Adipocyte (in vitro differentiated cells): ENCODE results near the gene BMS1.
"Not testable (repeated sequence)": the region's sequence is repeated elsewhere in the genome, so short reads cannot be mapped to it uniquely, and the experiment has no call there.

ENCODE experiments used
- DNase-seq: peaks from one replicate; pipeline ENCODE4 v3.0.0-alpha.2; 2015; ENCODE audit warnings: low read depth
- H3K27me3 ChIP-seq: replicated peaks from 2 replicates; pipeline ENCODE4 v1.7.0; 2013; ENCODE audit warnings: mild to moderate bottlenecking, low read length, moderate library complexity; ENCODE audit not compliant: control insufficient read depth, insufficient read depth
- H3K36me3 ChIP-seq: 2 replicates; pipeline ENCODE4 v1.7.0; 2013; ENCODE audit warnings: low read length, mild to moderate bottlenecking, moderate library complexity; ENCODE audit not compliant: control insufficient read depth, insufficient read depth, severe bottlenecking
- H3K4me1 ChIP-seq: 2 replicates; pipeline ENCODE4 v1.7.0; 2013; ENCODE audit warnings: mild to moderate bottlenecking, low read length, moderate library complexity; ENCODE audit not compliant: control insufficient read depth, insufficient read depth
- H3K4me3 ChIP-seq: 2 replicates; pipeline ENCODE4 v1.7.0; 2013; ENCODE audit warnings: mild to moderate bottlenecking, low read length, moderate library complexity
- H3K9ac ChIP-seq: 2 replicates; pipeline ENCODE4 v1.7.0; 2013; ENCODE audit warnings: mild to moderate bottlenecking, low read length, moderate library complexity
- H3K9me3 ChIP-seq: 2 replicates; pipeline ENCODE4 v1.7.0; 2013; ENCODE audit warnings: mild to moderate bottlenecking, low read length, moderate library complexity; ENCODE audit not compliant: control insufficient read depth

The BMS1 gene

GRCh38 chr10:42867571-42867970, 85.0 kb downstream of the BMS1 start:
- DNase-seq: no peak
- H3K4me1 ChIP-seq: peaks cover 17% of the 10 kb centered on the region
- H3K36me3 ChIP-seq: no peaks in the 10 kb centered on the region
- H3K9ac ChIP-seq: no peak overlapping the region
- H3K4me3 ChIP-seq: no peak overlapping the region
- H3K27me3 ChIP-seq: peaks cover 11% of the 10 kb centered on the region
- no peaks in the 10 kb centered on the region for H3K9me3 ChIP-seq

GRCh38 chr10:42868530-42868929, 85.9 kb downstream of the BMS1 start:
- H3K4me1 ChIP-seq: peaks cover 17% of the 10 kb centered on the region
- H3K9ac ChIP-seq: no peak overlapping the region
- no peaks in the 10 kb centered on the region for H3K36me3 ChIP-seq
- H3K4me3 ChIP-seq: no peak overlapping the region
- DNase-seq: no peak
- H3K27me3 ChIP-seq: peaks cover 11% of the 10 kb centered on the region
- H3K9me3 ChIP-seq: no peaks in the 10 kb centered on the region

GRCh38 chr10:42869977-42870350, 87.4 kb downstream of the BMS1 start:
- no peaks in the 10 kb centered on the region for H3K9me3 ChIP-seq
- no peak overlapping the region for H3K4me3 ChIP-seq
- no peaks in the 10 kb centered on the region for H3K36me3 ChIP-seq
- no peak overlapping the region for H3K9ac ChIP-seq
- DNase-seq: no peak
- H3K4me1 ChIP-seq: peaks cover 19% of the 10 kb centered on the region
- peaks cover 8% of the 10 kb centered on the region for H3K27me3 ChIP-seq

GRCh38 chr10:42871138-42871641, 88.6 kb downstream of the BMS1 start:
- not testable (repeated sequence) for H3K27me3 ChIP-seq, H3K9me3 ChIP-seq, H3K36me3 ChIP-seq, DNase-seq, H3K4me3 ChIP-seq, H3K9ac ChIP-seq
- peaks cover 30% of the 10 kb centered on the region for H3K4me1 ChIP-seq

GRCh38 chr10:42871823-42872222, 89.2 kb downstream of the BMS1 start:
- H3K9ac ChIP-seq: peak overlapping the region; percentile 62
- peaks cover 6% of the 10 kb centered on the region for H3K27me3 ChIP-seq
- H3K9me3 ChIP-seq: no peaks in the 10 kb centered on the region
- no peaks in the 10 kb centered on the region for H3K36me3 ChIP-seq
- DNase-seq: no peak
- peaks cover 29% of the 10 kb centered on the region for H3K4me1 ChIP-seq
- no peak overlapping the region for H3K4me3 ChIP-seq

- peaks cover 10% of the 10 kb centered on the region for H3K27me3 ChIP-seq
- no peak for DNase-seq
- peaks cover 29% of the 10 kb centered on the region for H3K4me1 ChIP-seq
- no peak overlapping the region for H3K4me3 ChIP-seq
- no peaks in the 10 kb centered on the region for H3K9me3 ChIP-seq
- no peaks in the 10 kb centered on the region for H3K36me3 ChIP-seq
- no peak overlapping the region for H3K9ac ChIP-seq
These were observed 90.4 kb downstream of the BMS1 start for GRCh38 chr10:42872865-42873435.

- no peaks in the 10 kb centered on the region for H3K36me3 ChIP-seq
- H3K4me1 ChIP-seq: peaks cover 29% of the 10 kb centered on the region
- H3K9ac ChIP-seq: peak overlapping the region; percentile 47
- peaks cover 10% of the 10 kb centered on the region for H3K27me3 ChIP-seq
- H3K4me3 ChIP-seq: peak overlapping the region; percentile 51
- H3K9me3 ChIP-seq: no peaks in the 10 kb centered on the region
- no peak for DNase-seq
These were observed 92.3 kb downstream of the BMS1 start for GRCh38 chr10:42874713-42875387.

GRCh38 chr10:42875388-42875755, 92.8 kb downstream of the BMS1 start:
- H3K27me3 ChIP-seq: peaks cover 10% of the 10 kb centered on the region
- H3K36me3 ChIP-seq: no peaks in the 10 kb centered on the region
- no peaks in the 10 kb centered on the region for H3K9me3 ChIP-seq
- H3K4me1 ChIP-seq: peaks cover 29% of the 10 kb centered on the region
- peak overlapping the region; percentile 51 for H3K4me3 ChIP-seq
- peak overlapping the region; percentile 47 for H3K9ac ChIP-seq
- DNase-seq: no peak

GRCh38 chr10:42875798-42876341, 93.3 kb downstream of the BMS1 start:
- Histone ChIP-seq H3K9me3 (no peaks in the 10 kb centered on the region), H3K27me3 (peaks cover 10% of the 10 kb centered on the region), H3K9ac (peak overlapping the region; percentile 49), H3K4me3 (peak overlapping the region; percentile 51), H3K4me1 (peaks cover 27% of the 10 kb centered on the region), H3K36me3 (no peaks in the 10 kb centered on the region)
- DNase-seq: peak; percentile 53

GRCh38 chr10:42876476-42876875, 93.9 kb downstream of the BMS1 start:
- Histone ChIP-seq H3K4me1 (peaks cover 21% of the 10 kb centered on the region), H3K27me3 (peaks cover 10% of the 10 kb centered on the region), H3K9me3 (peaks cover 2% of the 10 kb centered on the region), H3K4me3 (no peak overlapping the region), H3K36me3 (no peaks in the 10 kb centered on the region), H3K9ac (no peak overlapping the region)
- no peak for DNase-seq

GRCh38 chr10:42876945-42877344, 94.3 kb downstream of the BMS1 start:
- Histone ChIP-seq H3K4me1 (peaks cover 17% of the 10 kb centered on the region), H3K4me3 (no peak overlapping the region), H3K9me3 (peaks cover 5% of the 10 kb centered on the region), H3K9ac (no peak overlapping the region), H3K27me3 (peaks cover 10% of the 10 kb centered on the region), H3K36me3 (no peaks in the 10 kb centered on the region)
- DNase-seq: no peak
